Heart left ventricle (tissue), 16 donors: ENCODE data around the gene BTBD6. TPM values are rescaled to one million over a fixed set of nuclear protein-coding genes. Genes with fewer than 3 reads are reported as not detected.

Source experiments
- ATAC-seq, 4 donors: fragments of 200-7000 bp; cut with Tn5 transposase; one replicate each; pipeline ENCODE4 v1.9.1; 2020 to 2022; ENCODE audit warnings: moderate library complexity in 4 of 4, mild to moderate bottlenecking in 3 of 4, moderate number of reproducible peaks in 1 of 4
- DNase-seq, 5 donors: peaks; one replicate each; pipeline ENCODE4 v3.0.0-alpha.2; 2020
- H3K27ac ChIP-seq, 12 donors: fragments of 200-600 bp; sonication (generic) in 4 of 12; one replicate each; pipeline versions ENCODE4 v1.5.0 to v1.8.0; 2016 to 2022; ENCODE audit warnings: mild to moderate bottlenecking in 2 of 12
- H3K27me3 ChIP-seq, 9 donors: fragments of 200-600 bp; sonication (generic) in 2 of 9; one replicate each; pipeline versions ENCODE4 v1.5.1 to v1.8.0; 2016 to 2022; ENCODE audit warnings: mild to moderate bottlenecking in 3 of 9
- H3K36me3 ChIP-seq, 9 donors: fragments of 200-600 bp; sonication (generic) in 2 of 9; one replicate each; pipeline versions ENCODE4 v1.5.0 to v1.8.0; 2018 to 2022; ENCODE audit warnings: mild to moderate bottlenecking in 2 of 9
- H3K4me1 ChIP-seq, 12 donors: fragments of 200-600 bp; sonication (generic) in 4 of 12; one replicate each; pipeline versions ENCODE4 v1.5.0 to v1.8.0; 2016 to 2022; ENCODE audit warnings: mild to moderate bottlenecking in 3 of 12
- H3K4me3 ChIP-seq, 12 donors: fragments of 200-600 bp; sonication (generic) in 4 of 12; one replicate each; pipeline versions ENCODE4 v1.5.0 to v1.8.0; 2017 to 2022; ENCODE audit warnings: mild to moderate bottlenecking in 9 of 12, moderate library complexity in 4 of 12
- H3K9me3 ChIP-seq, 12 donors: fragments of 200-600 bp; sonication (generic) in 4 of 12; one replicate each; pipeline versions ENCODE4 v1.5.0 to v1.8.0; 2016 to 2022; ENCODE audit warnings: mild to moderate bottlenecking in 1 of 12
- POLR2A ChIP-seq, 2 donors: fragments of 450-650 bp; IDR thresholded peaks; one replicate each; pipeline ENCODE4 v1.6.1; 2017; ENCODE audit warnings: antibody characterized with exemption in 2 of 2, mild to moderate bottlenecking in 2 of 2, moderate library complexity in 2 of 2
- WGBS, 4 donors: extraction: QIAGEN DNeasy Blood & Tissue Kit in 2 of 4; methylation state at CpG; one replicate each; pipeline versions ENCODE4 v1.1.5 to v1.1.7; 2013 to 2018; 5-methylcytosine and 5-hydroxymethylcytosine counted together
- intact Hi-C, 10 donors: fragments of 100-400 bp; cut with DNase I; formaldehyde crosslinking; loops; one replicate each; pipeline versions ENCODE4 v1.11.1 to v1.14.2; 2022
- polyA plus RNA-seq, 2 donors: library from polyadenylated mRNA; stranded (reverse); fragments of 200-250 nt; gene quantifications; one replicate each; pipeline ENCODE4 v1.2.3, GENCODE V29; 2013
- total RNA-seq, 9 donors: library from RNA; depleted of rRNA in 2 of 9; stranded (reverse); fragments of >200 nt in 2 of 9; fragmentation: NEBNext Ultra II Directional in 3 of 9; extraction: Animal tissue kit (Norgen Biotek cat#: 25700) in 3 of 9; gene quantifications; one replicate each; pipeline versions ENCODE4 v1.1.0 to v1.2.4, GENCODE V29; 2016 to 2023
- TF ChIP-seq, protein P1 (sequence below), 12 donors: fragments of 200-600 bp; sonication (generic) in 4 of 12; IDR thresholded peaks; one replicate each; pipeline versions ENCODE4 v1.5.0 to v1.8.0; 2018 to 2022; ENCODE audit warnings: antibody characterized with exemption in 12 of 12, mild to moderate bottlenecking in 5 of 12
- donor health status: ischemic (EF 13 %, LVEDD 7.1; RV severe dilation, severe dysfunction).
- donor health status: healthy with polysubstance abuse.
- donor health status: DM: no; HTN: yes; CAD: no.
- donor health status: DM: no; HTN: no; CAD: no.
- donor health status: ischemic (EF 25% LVEDD 6.9; RV normal size, moderate dysfunction).
- donor health status: ischemic (EF 25% LVEDD 5.7; RV mildly dilated, moderate dysfunction).
- donor health status: healthy.
- donor health status: DM: yes; HTN: yes; CAD: no.
- donor health status: ischemic (EF 35%, LVEDD 5.7; RV mildly dilated, moderate dysfunction).
- donor health status: nonischemic (EF 11% LVEDD 7.7; RV severe dilation, severe dysfunction).
- donor health status: DM: yes; HTN: yes; CAD: no.
- donor health status: PGD.
- donor health status: ischemic (EF 29% LVEDD 5.4; RV normal size, mild dysfunction).
- donor health status: nonischemic (EF 23%, LVEDD 6.1; RV moderate dilation, normal function).

Gene BTBD6
- total and polyA plus RNA-seq, 11 donors: 28.8 to 56.3 (median 36.9) TPM

DNA sequence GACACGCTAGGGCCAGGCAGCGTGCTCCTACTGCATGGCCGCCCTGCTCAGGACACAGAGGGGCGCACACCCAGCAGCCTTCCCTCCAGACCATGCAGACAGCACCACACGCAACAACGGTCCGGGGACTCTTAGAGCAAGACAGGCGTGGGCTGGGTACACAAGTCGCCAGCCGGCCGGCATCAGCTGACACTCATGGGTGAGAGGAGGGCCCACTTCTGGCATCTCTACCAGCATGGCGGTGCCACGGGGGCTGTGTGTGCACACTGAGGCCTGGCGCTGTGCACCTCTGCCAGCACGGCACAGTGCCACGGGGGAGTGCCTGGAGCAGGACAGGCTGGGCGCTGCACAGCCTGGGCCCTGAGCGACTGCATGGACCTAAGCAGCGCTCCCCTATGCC, 6.7 kb upstream of the BTBD6 start:
- no peaks in the 10 kb centered on the region for H3K9me3 ChIP-seq
- H3K27ac ChIP-seq: no peak overlapping the region
- intact Hi-C loops: no loop called here
- H3K36me3 ChIP-seq: peaks cover 0 to 22% (median 8%) of the 10 kb centered on the region in 9 donors
- no peak overlapping the region for H3K4me3 ChIP-seq
- WGBS, 4 donors: 87 to 99% (median 93%) methylated on average over 15 to 19 of the region's 19 CpGs
- TF ChIP-seq, protein P1, sequence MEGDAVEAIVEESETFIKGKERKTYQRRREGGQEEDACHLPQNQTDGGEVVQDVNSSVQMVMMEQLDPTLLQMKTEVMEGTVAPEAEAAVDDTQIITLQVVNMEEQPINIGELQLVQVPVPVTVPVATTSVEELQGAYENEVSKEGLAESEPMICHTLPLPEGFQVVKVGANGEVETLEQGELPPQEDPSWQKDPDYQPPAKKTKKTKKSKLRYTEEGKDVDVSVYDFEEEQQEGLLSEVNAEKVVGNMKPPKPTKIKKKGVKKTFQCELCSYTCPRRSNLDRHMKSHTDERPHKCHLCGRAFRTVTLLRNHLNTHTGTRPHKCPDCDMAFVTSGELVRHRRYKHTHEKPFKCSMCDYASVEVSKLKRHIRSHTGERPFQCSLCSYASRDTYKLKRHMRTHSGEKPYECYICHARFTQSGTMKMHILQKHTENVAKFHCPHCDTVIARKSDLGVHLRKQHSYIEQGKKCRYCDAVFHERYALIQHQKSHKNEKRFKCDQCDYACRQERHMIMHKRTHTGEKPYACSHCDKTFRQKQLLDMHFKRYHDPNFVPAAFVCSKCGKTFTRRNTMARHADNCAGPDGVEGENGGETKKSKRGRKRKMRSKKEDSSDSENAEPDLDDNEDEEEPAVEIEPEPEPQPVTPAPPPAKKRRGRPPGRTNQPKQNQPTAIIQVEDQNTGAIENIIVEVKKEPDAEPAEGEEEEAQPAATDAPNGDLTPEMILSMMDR (IDR thresholded peaks at IDR 0.05): no peak
- TF ChIP-seq POLR2A (IDR thresholded peaks at IDR 0.05): no peak
- ATAC-seq (peak in 1 of 4 donors; percentile 36), DNase-seq (peak in 1 of 5 donors; percentile 17)
- H3K27me3 ChIP-seq: no peaks in the 10 kb centered on the region
- H3K4me1 ChIP-seq: no peaks in the 10 kb centered on the region

DNA sequence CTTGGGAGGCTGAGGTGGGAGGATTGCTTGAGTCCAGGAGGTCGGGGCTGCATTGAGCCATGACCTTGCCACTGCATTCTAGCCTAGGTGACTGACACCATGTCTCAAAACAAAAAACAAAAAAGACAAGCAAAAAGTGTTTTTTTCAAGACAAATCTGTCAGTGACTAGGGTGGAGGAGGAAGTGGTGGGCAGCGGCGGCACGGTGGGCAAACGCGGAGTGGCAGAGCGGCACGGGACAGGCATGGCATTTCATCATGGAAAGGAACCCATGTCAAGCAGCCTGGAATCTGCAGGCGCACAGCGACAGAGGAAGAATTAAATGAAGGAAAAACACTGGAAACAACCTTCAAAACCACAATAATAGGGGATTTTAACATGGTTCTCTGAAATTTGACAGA, 4.0 kb upstream of the BTBD6 start:
- peaks cover 4 to 18% (median 13%) of the 10 kb centered on the region in 12 donors for H3K4me1 ChIP-seq
- no peak for TF ChIP-seq POLR2A (IDR thresholded peaks at IDR 0.05)
- TF ChIP-seq, protein P1 (IDR thresholded peaks at IDR 0.05): no peak
- H3K9me3 ChIP-seq: no peaks in the 10 kb centered on the region
- no peak for DNase-seq
- no peak overlapping the region for H3K27ac ChIP-seq
- ATAC-seq: no peak
- intact Hi-C loops: no loop called here
- H3K4me3 ChIP-seq: no peak overlapping the region
- WGBS, 4 donors: 78 to 98% (median 93%) methylated on average over 10 of the region's 10 CpGs
- peaks cover 0 to 22% (median 8%) of the 10 kb centered on the region in 9 donors for H3K36me3 ChIP-seq
- no peaks in the 10 kb centered on the region for H3K27me3 ChIP-seq

DNA sequence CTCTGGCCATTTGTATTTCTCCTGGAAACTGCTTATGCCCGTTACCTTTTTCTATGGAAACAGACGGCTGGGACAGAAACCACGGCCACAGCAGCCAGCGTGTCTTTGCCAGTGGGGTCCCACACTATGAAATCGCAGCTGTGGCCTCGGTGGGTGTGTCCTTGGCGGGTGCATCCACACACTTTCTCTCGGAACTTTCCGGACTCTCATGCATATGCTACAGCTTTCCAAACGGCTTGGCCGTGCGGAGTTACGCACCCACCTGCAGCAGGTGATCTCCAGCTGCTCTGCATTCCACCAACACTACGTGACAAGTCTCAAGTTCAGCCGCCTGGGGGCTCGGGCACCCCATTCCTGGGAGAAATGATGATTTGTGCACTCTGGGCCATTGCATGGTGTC, 1.3 kb upstream of the BTBD6 start:
- intact Hi-C loops: loop anchor here in 1 of 10 donors (5.0 kb wide), 1 partner anchor 45 kb away; no protein-coding TSS in a partner anchor
- no peak for TF ChIP-seq POLR2A (IDR thresholded peaks at IDR 0.05)
- TF ChIP-seq, protein P1 (IDR thresholded peaks at IDR 0.05): no peak
- WGBS, 4 donors: 95 to 98% (median 96%) methylated on average over 16 of the region's 16 CpGs
- H3K9me3 ChIP-seq: no peaks in the 10 kb centered on the region
- no peaks in the 10 kb centered on the region for H3K27me3 ChIP-seq
- H3K27ac ChIP-seq: no peak overlapping the region
- DNase-seq (no peak), ATAC-seq (no peak)
- H3K4me1 ChIP-seq: peaks cover 4 to 33% (median 17%) of the 10 kb centered on the region in 12 donors
- H3K4me3 ChIP-seq: no peak overlapping the region
- peaks cover 0 to 37% (median 28%) of the 10 kb centered on the region in 9 donors for H3K36me3 ChIP-seq

DNA sequence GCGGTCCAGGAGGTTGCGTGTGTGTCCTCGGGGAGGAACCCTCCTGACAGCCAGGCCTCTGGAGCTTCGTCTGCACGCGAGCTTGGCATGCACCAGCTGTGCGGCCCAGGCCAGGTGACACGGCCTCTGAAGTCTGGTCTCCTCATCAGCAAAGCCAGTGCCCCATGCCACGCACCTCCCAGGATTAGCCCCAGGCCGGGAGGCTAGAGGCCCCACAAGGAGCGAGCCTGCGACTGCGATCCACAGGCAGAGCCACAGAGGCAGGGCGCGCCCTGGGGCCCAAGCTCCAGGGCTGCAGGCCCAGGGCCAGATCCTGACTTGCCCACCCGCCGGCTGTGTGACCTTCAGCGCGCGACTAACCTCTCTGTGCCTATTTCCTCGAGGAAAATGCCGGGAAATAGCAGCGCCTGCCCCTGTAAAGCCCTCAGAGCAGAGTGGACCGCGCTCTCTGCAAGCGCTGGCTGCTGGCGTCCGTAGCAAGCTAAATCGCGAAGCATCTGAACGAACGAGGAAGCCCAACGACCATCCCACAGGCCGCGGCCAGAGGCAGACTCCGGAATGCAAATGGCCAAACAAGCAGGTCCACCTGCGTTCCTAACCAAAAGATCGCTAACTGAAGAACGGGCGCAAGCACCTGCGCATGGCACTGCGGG, 492 bp upstream of the BTBD6 start:
- Histone ChIP-seq H3K9me3 (no peaks in the 10 kb centered on the region), H3K27me3 (no peaks in the 10 kb centered on the region), H3K4me3 (peak overlapping the region; percentile 2 to 86 (median 66)), H3K4me1 (peaks cover 4 to 33% (median 17%) of the 10 kb centered on the region in 12 donors), H3K27ac (peak overlapping the region in 11 of 12 donors; percentile 39 to 96 (median 85)), H3K36me3 (peaks cover 0 to 43% (median 36%) of the 10 kb centered on the region in 9 donors)
- ATAC-seq (peak in 2 of 4 donors; percentile 14 to 18), DNase-seq (no peak)
- TF ChIP-seq, protein P1 (IDR thresholded peaks at IDR 0.05): no peak
- no peak for TF ChIP-seq POLR2A (IDR thresholded peaks at IDR 0.05)
- intact Hi-C loops: loop anchor here in 1 of 10 donors (5.0 kb wide), 1 partner anchor 46 kb away; no protein-coding TSS in a partner anchor
- WGBS, 4 donors: 28 to 43% (median 34%) methylated on average over 15 to 42 of the region's 42 CpGs
